HG03342 (cell line): Measurements from ENCODE around the gene CABLES2.

Experiments used
- ATAC-seq: cut with Tn5 transposase; IDR thresholded peaks from one replicate; pipeline ENCODE4 v1.9.1; 2021; ENCODE audit warnings: mild to moderate bottlenecking, moderate library complexity; ENCODE audit not compliant: unreplicated experiment

CABLES2 gene, protein sequence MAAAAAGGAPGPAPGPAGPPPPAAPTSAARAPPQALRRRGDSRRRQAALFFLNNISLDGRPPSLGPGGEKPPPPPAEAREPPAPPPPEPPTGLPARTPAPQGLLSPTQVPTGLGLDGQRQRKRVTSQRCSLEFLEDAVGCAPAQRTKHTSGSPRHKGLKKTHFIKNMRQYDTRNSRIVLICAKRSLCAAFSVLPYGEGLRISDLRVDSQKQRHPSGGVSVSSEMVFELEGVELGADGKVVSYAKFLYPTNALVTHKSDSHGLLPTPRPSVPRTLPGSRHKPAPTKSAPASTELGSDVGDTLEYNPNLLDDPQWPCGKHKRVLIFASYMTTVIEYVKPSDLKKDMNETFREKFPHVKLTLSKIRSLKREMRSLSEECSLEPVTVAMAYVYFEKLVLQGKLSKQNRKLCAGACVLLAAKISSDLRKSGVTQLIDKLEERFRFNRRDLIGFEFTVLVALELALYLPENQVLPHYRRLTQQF

DNA sequence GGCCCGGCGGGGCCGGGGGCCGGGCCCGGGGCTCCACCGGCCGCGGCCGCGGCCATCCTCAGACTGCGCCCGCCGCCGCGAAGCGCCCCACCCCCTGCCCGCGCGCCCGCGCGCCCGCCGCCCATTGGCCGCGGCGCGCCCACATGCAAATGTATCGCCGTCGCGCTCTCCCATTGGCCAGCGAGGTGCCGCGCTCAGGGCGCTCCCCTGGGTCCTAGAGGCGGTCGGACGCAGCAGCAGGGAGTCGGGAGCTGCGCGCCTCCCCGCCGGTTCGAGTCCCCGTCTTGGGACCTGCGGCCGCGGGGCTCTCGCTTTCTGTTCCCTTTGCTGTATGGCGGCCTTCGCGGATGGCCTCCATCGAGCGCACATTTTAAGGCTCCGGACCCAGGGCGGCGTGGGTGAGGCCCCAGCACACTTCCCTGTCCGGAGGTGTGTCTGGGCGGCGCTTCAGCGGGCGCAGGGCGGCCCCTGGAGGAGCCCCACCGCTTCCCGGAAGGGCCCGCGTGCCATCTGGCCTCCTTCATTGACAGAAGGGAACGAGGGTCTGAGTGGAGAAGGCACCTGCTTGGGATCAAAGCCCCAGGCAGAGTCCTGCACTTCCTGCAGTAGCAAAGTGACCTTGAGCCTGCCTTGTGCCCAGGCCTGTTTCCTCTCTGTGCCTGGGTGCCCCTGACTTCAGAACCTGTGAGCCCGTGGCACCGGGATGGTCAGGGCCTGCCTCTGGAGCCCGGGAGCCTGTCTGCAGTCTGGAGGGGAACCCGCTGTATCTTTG, at the start of gene CABLES2:
CABLES2 (minus strand) TSS at position 65 of the 772 bp plus-strand sequence; CDS start at position 56, 9 bp downstream.
- ATAC-seq, result peak; percentile 91

DNA sequence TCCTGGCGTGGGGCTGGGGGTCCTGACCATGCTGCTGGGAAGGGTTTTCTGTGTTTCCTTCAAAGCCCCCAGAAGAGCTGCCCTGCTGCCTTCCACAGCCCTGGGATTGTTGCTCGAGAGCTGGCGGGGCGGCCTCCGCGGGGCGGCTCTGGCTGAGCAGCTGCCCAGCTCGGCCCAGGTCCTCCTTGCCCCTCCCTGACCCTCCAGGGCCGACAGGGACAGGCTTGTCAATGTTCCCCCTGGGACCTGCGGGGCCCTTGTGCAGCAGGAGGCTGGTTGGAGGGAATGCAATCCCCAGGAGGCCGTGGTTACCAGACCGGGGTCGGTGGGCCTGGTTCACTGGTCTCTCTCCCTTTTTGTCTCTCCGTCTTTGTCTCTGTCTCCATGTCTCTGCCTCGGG, 48.8 kb upstream of the CABLES2 start:
- no peak for ATAC-seq

DNA sequence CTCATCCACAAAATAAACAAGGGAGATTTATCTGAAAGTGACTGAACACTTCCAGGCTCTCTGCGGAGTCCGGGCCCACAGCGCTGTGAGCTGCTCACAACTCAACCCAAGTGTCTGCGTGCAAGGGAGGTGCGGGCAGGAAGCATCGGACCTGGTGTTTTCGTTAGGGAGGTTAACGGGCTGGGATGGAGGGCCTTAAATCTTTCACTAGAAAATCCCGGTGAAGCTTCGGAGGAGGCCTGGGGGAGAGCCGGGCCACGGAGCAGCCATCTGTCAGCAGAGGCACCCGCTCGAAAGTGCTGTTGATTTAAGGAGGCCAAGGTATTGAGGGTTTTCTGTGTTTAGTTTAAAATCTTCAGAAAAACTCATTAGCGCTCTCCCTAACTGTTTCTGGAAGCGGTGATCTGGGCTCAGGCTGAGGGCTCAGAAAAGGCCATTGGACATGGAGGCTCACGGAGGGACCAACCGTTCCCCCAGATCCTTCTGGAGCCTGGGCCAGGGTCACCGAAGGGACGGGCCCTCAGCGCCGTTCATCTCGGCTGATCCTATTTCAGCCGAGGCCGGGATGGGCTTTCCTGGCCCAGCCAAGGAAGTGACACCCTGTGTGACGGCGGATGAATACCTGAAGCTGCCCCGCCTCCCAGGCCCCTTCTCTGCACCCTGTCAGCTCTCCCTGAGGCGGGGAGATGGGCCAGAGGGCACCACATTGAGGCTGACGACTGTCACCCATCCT, 48.0 kb upstream of the CABLES2 start:
- no peak for ATAC-seq

DNA sequence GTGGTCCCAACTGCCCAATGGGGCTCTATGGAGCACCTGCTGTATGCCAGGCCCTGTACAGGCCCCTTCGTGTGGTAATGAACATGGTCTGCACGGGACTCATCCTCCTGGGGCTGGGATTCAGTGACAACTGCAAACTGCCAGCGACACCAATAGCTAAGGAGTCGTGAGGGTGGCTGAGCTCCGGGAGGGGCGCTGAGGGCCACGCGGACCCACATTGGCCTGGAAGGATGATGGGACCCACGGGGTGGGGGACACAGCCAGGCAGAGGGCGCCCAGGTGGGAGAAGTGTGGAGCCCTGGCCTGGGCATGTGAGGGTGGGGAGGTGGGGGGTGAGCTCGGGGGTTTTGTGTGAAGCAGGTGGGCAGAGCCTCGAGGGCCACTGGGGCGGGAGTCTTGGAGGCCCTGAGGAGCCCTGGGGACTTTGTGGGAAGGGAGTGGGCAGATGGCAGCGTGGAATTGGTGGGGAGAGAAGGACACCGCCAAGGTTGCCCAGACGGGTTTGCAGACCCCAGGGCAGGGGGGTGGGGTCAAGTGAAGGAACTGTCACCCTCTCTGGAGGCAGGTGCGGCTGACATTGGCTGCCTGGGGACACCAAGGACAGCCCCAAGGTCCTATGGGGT, 46.2 kb upstream of the CABLES2 start:
- no peak for ATAC-seq

DNA sequence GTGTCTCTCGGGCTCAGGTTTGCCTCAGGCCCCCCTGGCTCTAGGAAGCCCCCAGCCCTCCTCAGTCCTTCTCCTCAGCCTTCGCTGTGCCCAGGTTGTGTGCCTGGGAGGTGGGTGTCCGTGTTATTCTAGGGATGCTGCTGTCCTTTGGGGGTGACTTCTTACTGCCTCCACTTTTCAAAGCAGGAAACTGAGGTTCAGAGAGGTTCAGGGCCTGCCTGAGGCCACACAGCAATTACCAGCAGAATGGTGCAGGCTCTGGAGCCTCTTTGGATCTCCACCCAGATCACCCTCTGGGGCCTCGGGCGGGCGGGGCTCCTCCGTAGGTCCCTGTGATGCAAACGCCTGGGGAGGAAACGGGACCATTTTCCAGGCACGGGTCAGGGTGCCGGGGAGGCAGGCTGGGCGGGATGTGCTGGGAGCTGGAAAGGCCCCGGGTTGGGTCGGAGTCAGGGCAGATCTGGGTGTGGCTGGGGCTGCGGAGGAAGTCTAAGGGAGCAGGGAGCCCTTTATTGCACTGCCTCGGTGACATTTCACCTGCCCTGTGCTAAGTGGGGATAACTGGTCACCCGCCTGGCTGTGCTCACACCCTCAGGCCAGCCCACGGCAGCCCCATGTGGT, 45.5 kb upstream of the CABLES2 start:
- no peak for ATAC-seq

DNA sequence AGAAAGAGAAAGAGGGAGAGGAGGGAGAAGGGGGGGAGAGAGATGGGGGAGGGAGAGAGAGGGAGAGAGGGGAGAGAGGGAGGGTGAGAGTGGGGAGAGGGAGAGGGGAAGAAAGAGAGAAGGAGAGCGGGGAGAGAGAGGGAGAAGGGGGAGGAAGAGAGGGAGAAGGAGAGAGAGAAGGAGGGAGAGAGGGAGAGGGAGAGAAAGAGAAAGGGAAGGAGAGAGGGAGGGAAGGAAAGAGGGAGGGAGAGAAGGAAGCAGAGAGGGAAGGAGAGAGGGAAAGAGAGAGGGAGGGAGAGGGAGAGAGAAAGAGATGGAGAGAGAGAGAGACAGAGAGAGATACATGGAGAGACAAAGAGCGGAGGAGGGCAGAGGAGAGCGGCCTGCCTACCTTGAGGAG, 44.9 kb upstream of the CABLES2 start:
- ATAC-seq, result no peak

DNA sequence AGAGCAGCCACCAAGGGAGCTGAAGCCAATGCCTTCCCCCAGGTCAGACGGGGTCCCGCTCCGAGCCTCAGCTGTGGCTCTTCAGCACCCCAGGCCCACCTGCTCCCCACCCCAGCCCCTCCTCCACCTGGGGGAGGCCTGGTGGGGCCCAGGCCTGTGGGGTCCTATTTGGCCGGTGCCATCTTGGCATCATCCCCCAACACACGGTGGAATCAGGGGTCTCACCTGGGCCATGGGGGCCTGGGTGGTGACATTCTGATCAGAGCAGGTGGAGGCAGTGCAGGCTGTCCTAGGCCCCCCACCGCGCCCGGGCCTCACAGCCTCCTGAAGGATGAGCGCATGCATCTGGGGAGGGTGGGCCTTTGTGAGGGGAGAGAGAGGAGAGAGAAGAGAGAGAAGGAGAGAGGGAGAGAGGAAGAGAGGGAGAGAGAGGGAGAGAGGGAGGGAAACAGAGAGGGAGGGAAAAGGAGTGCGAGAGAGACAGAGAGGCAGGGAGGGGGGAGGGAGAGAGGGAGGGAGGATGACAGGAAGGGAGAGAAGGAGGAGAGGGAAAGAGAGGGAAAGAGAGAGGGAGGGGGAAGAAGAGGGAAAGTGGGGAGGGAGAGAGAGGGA, 44.2 kb upstream of the CABLES2 start:
- ATAC-seq, result no peak

DNA sequence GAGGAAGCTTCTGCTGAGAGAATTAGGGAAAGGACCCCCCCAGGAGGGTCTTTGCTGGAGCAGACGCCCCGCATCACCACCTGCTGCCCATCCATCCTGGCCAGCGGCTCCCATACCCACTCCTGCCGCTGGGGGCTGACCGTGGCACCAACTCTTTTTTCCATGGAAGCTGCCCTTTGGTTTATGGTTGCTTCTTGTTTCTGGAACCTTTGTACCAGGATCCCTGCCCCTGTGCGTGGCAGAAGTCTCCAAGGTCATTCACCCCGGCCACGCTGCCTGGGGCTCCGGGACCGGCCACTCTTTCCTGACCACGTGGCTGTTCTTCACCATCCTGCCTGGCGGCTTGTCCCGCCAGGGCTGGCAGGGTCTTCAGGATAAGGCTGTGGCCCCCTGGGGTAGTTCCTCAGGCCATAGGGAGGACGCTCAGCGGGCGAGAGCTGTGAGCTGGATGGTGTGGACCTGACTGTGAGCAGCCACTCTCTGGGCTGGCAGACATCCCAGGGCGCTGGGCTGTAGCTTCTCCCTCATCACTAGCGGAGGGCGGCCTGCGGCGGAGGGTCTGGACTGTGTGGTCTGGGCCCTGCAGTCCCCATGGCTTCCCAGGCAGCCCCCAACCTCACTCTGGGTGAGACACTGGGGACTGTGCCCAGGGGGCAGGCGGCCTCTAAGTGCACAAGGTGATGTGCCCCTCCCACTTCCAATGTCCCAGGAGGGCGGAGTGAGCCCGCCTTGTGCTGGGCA, 43.0 kb upstream of the CABLES2 start:
- ATAC-seq, result no peak

DNA sequence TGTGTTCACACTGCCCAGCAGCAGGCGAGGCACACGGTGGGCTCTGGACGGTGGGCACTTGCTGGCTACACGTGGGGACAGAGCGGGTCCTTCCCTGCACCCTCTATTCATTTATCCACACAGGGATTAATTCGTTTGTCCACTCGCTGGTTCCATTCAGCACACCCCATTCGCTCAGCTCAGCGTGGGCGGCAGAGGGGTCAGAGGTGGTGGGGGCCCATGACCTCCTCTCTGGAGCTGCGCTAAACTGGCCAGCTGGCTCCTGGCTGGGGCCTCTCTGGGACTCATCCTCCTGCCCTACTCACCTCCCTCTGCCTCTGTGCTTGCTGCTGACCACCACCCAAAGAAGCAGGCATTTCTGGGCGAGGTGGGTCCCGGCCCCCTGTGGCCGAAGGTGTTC, 41.7 kb upstream of the CABLES2 start:
- ATAC-seq, result no peak

DNA sequence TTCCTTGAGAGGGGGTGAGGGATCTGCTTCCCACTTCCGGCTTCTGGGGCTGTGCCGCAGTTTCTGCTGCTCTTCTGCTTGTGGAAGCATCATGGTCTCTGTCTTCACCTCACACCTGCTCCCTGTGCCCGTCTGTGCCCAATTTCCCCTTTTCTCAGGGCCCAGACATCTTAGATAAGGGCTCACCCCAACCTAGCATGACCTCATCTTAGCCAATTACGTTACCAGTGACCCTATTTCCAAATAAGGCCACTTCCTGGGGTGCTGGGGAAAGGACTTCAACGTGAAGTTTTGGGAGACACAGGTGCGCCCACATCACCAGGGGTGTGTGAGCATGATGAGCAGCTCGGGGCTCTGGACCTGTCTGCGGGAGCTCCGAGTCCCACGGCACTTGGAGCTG, 41.0 kb upstream of the CABLES2 start:
- no peak for ATAC-seq

DNA sequence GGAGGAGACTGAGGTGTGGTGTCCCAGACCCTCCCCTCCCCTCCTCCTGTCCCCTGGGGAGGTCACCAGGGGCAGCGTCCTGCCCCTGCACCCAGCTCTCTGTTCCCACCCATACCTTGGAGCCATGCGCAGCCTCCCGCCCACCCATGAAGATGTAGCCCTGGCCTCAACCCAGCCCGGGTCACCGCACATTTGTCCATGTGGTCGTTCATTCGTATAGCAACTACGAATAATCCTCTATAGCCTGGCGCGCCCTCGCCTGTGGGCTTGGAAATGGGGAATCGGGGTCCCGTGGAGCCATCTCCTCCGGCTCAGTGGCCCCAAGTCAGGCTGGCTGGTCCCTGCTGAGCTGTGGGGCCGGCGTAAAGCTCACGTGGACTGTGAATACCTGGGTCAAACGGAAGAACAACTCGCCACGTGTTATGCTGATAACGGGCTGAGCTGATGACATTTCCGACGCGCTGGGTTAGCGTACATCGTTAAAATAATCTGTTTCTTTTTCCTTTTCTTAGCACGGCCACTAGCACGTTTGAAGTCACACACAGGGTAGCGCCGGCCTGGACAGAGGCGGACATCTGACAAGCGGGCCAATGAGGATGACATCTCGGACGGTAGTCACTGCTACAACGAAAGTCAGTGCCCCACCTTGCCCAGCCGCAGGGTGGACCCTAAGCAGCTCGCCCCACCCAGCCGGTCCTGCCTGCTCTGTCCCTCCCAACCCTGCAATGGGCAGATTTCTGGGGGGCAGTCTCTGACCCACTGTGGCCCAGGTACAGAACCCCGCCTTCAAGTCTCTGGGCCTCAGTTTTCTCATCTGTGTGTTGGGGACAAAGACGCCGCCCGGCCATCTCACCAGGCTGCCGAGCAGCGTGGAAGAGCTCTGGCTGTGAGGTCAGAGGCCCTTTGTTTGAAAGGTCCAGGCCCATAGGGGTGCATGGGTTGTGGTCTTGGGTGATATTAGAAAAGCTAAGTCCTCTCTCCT, 40.1 kb upstream of the CABLES2 start:
- ATAC-seq, result no peak

DNA sequence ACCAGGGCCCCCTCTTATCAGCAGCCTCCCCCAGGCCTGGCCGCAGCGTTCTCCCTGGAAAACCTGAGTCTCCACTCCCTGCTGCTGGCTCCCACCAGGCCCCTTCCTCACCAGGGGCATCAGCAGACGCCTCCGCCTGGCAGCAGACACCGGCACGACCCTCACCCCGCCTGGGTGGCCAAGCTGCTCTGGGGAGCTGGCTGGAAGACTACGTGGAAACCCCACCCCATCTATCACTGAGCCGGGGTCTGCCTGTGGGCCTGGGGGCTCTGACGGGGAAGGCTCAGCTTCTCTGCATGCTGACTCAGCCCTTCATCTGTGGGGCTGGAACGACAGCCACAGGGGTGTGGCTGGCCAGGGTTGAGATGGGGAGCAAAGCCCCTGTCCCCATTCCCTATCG, 39.4 kb upstream of the CABLES2 start:
- no peak for ATAC-seq

DNA sequence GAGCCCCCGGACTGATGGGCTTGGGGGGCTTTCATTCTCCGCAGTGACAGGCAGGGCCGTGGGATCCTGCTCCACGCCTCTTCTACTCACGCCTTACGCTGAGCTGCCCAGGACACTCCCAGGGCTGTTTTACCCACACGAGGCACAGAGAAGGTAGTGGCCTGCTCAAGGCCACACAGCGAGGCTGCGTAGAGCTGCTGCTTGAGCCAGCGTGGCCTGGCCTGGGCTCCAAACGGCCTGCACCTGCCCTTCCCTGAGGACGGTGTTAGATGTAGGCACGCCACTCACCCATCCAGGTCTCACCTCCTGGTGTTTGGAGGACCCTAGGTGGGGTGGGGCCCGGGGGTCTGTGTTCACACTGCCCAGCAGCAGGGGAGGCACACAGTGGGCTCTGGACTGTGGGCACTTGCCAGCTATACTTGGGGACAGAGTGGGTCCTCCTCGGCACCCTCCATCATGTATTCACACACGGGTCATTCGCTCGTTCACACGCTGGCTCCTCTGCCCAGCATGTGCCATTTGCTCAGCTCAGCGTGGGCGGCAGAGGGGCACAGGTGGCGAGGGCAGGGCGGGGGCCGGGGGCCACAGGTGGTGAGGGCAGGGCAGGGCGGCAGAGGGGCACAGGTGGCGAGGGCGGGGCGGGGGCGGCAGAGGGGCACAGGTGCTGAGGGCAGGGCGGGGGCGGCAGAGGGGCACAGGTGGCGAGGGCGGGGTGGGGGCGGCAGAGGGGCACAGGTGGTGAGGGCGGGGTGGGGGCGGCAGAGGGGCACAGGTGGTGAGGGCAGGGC, 38.7 kb upstream of the CABLES2 start:
- ATAC-seq, result no peak

DNA sequence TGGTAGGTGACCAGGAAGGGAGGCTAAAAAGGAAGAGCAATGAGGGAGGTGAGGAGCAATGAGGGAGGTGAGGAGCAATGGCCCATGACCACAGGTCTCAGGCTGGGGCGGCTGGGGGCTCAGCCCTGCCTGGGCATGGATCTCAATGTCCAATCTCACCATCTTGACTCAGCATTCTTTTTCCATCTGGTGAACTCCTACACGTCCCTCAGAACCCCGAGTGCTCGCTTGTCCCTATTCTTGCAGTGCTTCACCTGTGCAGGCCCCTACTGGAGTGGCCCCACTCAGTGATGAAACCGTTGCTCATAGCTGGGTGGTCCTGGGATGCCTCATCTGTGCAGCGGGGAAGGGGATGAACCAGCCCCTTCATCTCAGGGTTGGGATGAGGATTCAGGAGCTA, 37.2 kb upstream of the CABLES2 start:
- ATAC-seq, result no peak

DNA sequence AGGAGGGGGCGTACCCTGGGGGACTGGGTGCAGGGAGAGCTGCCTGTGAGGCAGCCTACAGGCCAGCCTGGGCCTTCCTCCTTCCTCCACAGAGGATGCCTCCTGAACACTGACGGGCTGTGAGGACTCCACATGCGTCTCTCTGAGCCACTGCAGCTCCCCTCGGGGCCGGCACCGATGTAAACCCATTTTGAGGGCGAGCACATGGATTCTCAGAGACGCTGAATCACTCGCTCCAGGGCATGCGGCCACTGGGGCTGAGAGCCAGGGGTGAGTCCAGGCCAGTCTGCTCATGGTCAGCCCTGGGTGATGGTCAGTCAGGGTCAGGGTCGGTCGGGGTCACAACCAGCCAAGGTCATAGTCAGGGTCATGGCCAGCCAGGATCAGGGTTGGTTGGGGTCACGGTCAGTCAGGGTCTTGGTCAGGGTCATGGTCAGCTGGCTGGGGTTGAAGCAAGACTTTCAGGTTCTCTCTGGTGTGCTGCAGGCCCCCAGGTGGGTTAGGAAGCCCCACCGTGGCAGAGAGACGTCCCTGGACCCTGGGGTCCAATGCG, 35.0 kb upstream of the CABLES2 start:
- no peak for ATAC-seq

DNA sequence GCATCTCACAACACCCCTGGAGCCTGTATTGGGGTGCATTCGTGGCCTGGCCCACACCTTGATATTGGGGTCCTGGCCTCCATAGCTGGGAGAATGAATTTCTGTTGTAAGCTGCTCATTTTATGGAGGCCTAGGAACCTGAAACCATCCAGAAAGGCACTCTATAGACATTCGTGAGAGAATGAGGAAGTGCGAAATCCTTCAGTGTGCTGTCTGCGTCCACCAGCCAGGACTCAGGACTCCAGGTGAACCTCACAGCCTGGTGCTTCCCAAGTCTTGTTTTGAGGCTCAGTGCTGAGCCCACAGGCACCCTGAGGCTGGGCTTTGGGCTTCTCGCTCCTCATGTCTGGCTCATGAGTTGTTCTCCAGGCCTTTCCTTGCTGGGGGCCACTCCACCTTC, 32.1 kb upstream of the CABLES2 start:
- ATAC-seq, result no peak

DNA sequence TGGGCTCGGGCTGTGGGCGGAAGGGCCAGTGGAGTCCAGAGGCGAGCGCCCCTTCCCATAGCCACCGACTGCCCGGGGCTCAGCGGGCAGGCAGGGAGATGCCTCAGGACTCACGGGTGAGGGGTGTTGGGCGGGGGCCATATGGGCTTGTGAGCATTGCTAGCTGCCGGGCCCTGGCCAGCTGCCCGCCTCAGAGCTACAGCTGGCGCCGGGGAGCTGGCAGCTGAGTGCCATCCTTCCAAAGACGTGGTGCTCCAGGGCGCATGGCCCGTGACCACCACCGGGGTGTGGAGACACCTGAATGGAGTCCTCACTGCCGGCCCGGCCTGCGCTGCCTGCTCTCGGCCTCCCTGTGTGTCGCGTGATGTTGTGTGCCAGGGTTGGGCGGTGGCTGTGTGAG, 30.8 kb upstream of the CABLES2 start:
- ATAC-seq, result no peak
